Measurements from ENCODE around the gene DHRSX. TPM values are rescaled to one million over a fixed set of nuclear protein-coding genes. Genes with fewer than 3 reads are reported as not detected.

Gene DHRSX
- total and polyA plus RNA-seq, 9 of the 15 experiments (the other 6 are each of a cell fraction or from before 2014, with no cell fraction given) = 0.59 to 11.0 (median 6.2) TPM

- Histone ChIP-seq H3K36me3 (ENCODE audit: control insufficient read depth, insufficient read depth, low read length) (no peaks in the 10 kb centered on the region), H4K20me1 (replicated peaks; ENCODE audit: control insufficient read depth, insufficient read depth, low read length) (no peaks in the 10 kb centered on the region), H3K27me3 (ENCODE audit: control insufficient read depth in 2 of 2, insufficient read depth in 2 of 2, low read length in 2 of 2) (no peaks in the 10 kb centered on the region), H3K9ac (ENCODE audit: insufficient read depth in 1 of 2, low read depth in 2 of 2, low read length in 2 of 2) (no peak overlapping the region), H3K79me2 (ENCODE audit: control insufficient read depth, insufficient read depth, low read length) (peaks cover 9% of the 10 kb centered on the region), H3K4me3 (no peak overlapping the region), H3K4me2 (ENCODE audit: insufficient read depth, low read length) (no peak overlapping the region), H2AFZ (ENCODE audit: low read depth, low read length) (no peak overlapping the region), H3K27ac (ENCODE audit: extremely low read depth, low read depth, low read length) (no peak overlapping the region), H3K9me1 (ENCODE audit: control insufficient read depth, insufficient read depth, low read length) (no peaks in the 10 kb centered on the region), H3K9me3 (replicated peaks; ENCODE audit: control insufficient read depth, insufficient read depth, low read depth, low read length) (no peaks in the 10 kb centered on the region; the same call in 1 of the 2 replicates), H3K4me1 (replicated peaks in 1 of 2; ENCODE audit: control insufficient read depth in 2 of 2, insufficient read depth in 2 of 2, low read length in 2 of 2) (no peaks in the 10 kb centered on the region; a peak in 2 of 5 replicates)
- WGBS (ENCODE audit: insufficient coverage, low coverage, missing lambda C conversion rate) = 57% methylated on average over 7 of the region's 8 CpGs
- no peak for FAIRE-seq
- intact Hi-C loops (cut with micrococcal nuclease) (no loop called here), in situ Hi-C loops (cut with MboI) (no loop called here)
- no TSS peak for BruUV-seq (replicated peaks)
- TF ChIP-seq ZNF121 (CRISPR knock-in tag; conservative IDR thresholded peaks at IDR 0.05) (no peak), SRSF9 (IDR thresholded peaks at IDR 0.05; ENCODE audit: borderline replicate concordance, low read depth, low read length) (no peak), DACH1 (IDR thresholded peaks at IDR 0.05; ENCODE audit: partially characterized antibody) (no peak), ELF2 (CRISPR knock-in tag; IDR thresholded peaks at IDR 0.05) (no peak), MTF1 (CRISPR knock-in tag; IDR thresholded peaks at IDR 0.05; ENCODE audit: borderline replicate concordance) (no peak), MLLT1 (IDR thresholded peaks at IDR 0.05) (no peak), KDM4B (IDR thresholded peaks at IDR 0.05; ENCODE audit: borderline replicate concordance in 2 of 2, low read depth in 1 of 2) (no peak), HEY1 (CRISPR knock-in tag; IDR thresholded peaks at IDR 0.05; ENCODE audit: borderline replicate concordance) (no peak), JUND (IDR thresholded peaks at IDR 0.05; ENCODE audit: borderline replicate concordance, low read depth, low read length) (no peak), JUND (tag; IDR thresholded peaks at IDR 0.05; ENCODE audit: borderline replicate concordance, low read depth, low read length) (no peak), PPARD (CRISPR knock-in tag; IDR thresholded peaks at IDR 0.05) (no peak), SNIP1 (IDR thresholded peaks at IDR 0.05; ENCODE audit: low read depth) (no peak), GATAD2A (IDR thresholded peaks at IDR 0.05) (no peak), E2F3 (CRISPR knock-in tag; IDR thresholded peaks at IDR 0.05) (no peak), ZNF75A (CRISPR knock-in tag; IDR thresholded peaks at IDR 0.05) (no peak)
- TF ChIP-seq, protein P1, sequence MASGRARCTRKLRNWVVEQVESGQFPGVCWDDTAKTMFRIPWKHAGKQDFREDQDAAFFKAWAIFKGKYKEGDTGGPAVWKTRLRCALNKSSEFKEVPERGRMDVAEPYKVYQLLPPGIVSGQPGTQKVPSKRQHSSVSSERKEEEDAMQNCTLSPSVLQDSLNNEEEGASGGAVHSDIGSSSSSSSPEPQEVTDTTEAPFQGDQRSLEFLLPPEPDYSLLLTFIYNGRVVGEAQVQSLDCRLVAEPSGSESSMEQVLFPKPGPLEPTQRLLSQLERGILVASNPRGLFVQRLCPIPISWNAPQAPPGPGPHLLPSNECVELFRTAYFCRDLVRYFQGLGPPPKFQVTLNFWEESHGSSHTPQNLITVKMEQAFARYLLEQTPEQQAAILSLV (tag; IDR thresholded peaks at IDR 0.05) = no peak
- ChIA-PET POLR2A (no interaction called here), CTCF (ENCODE audit: low intra/inter-chr PET ratio) (no interaction called here)
- no peak for ATAC-seq
- no peak for DNase-seq (ENCODE audit: extremely low read depth in 1 of 4, low spot score in 3 of 4)
These were observed 176.6 kb downstream of the DHRSX start for GRCh38 chrX:2324151-2324550.
